Lower leg skin (tissue), 3 donors: ENCODE results near the gene MTERF2.

Source experiments
- POLR2A ChIP-seq, 2 donors: fragments of 450-650 bp; IDR thresholded peaks; one replicate each; pipeline ENCODE4 v1.6.1; 2016 to 2017; ENCODE audit warnings: antibody characterized with exemption in 2 of 2, mild to moderate bottlenecking in 1 of 2, moderate library complexity in 1 of 2
- TF ChIP-seq, protein P1 (sequence below), 3 donors: fragments of 450-650 bp; IDR thresholded peaks; one replicate each; pipeline ENCODE4 v1.5.1; 2016; ENCODE audit warnings: antibody characterized with exemption in 3 of 3, mild to moderate bottlenecking in 3 of 3, moderate library complexity in 2 of 3

DNA sequence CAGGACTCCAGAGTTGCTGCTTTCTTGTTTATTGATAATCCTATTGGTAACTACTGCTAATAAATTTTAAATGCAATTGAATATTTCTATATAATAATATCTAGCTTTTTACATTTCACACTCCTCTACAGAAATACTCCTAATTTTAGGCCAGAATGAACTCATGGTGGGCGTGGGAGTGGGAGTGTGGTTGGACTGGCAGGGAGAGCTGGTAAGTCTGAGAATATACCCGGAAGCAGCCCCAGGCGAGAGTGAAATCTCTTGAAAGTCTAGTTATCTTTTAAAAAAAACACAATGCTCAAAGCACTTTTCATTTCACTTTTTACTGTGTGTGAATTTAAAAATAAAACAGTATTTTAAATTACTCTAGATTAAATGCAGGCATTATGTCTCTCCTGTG, 26.5 kb downstream of the MTERF2 start:
- TF ChIP-seq POLR2A (IDR thresholded peaks at IDR 0.05) = no peak
- TF ChIP-seq, protein P1, sequence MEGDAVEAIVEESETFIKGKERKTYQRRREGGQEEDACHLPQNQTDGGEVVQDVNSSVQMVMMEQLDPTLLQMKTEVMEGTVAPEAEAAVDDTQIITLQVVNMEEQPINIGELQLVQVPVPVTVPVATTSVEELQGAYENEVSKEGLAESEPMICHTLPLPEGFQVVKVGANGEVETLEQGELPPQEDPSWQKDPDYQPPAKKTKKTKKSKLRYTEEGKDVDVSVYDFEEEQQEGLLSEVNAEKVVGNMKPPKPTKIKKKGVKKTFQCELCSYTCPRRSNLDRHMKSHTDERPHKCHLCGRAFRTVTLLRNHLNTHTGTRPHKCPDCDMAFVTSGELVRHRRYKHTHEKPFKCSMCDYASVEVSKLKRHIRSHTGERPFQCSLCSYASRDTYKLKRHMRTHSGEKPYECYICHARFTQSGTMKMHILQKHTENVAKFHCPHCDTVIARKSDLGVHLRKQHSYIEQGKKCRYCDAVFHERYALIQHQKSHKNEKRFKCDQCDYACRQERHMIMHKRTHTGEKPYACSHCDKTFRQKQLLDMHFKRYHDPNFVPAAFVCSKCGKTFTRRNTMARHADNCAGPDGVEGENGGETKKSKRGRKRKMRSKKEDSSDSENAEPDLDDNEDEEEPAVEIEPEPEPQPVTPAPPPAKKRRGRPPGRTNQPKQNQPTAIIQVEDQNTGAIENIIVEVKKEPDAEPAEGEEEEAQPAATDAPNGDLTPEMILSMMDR (IDR thresholded peaks at IDR 0.05) = no peak
